SK-N-MC (cell line): ENCODE measurements around the gene HS1BP3.

Experiments
- EZH2 ChIP-seq: fragments of 200-600 bp; sonication (generic); IDR thresholded peaks from one replicate; pipeline ENCODE4 v1.6.1; 2017; ENCODE audit warnings: antibody characterized with exemption
- POLR2AphosphoS5 ChIP-seq: IDR thresholded peaks from 2 replicates; pipeline ENCODE4 v1.6.1; 2012; ENCODE audit warnings: mild to moderate bottlenecking, low read depth, low read length, borderline replicate concordance

DNA sequence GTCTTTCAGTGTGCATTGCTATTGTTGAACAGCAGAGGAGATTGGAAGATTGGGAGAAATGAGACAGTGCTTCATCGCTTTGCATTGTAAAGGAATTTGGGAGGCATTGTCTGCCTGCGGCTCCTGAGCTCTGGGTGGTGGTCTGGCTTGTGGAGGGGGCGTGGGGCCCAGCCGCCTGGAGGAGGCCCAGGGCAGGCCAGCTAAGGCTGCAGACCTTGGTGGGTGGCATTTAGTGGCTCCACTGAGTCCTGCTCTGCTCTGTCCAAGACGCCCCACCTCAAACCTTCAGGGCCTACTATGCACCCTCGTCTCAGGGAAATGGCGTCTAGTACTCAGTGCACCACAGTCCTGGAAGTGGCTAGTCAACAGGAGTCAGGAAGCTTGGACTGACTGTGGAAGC, 5.7 kb upstream of the HS1BP3 start:
- TF ChIP-seq POLR2AphosphoS5 (no peak), EZH2 (no peak)
